Activated CD8-positive, alpha-beta T cell treated with anti-CD3 and anti-CD28 coated beads for 36 hours (primary cell): Measurements from ENCODE around the gene MYO9A. TPM values are rescaled to one million over a fixed set of nuclear protein-coding genes. Genes with fewer than 3 reads are reported as not detected.
"Not testable (repeated sequence)": the region's sequence is repeated elsewhere in the genome, so short reads cannot be mapped to it uniquely, and the experiment has no call there.

Experiments used
- ATAC-seq: fragments of 200-7000 bp; cut with Tn5 transposase; one replicate; pipeline ENCODE4 v1.10.0; 2021; ENCODE audit warnings: mild to moderate bottlenecking, moderate library complexity
- CTCF ChIA-PET: fragments of 350-600 bp; sonication (Branson Sonifier 250); formaldehyde crosslinking; loops from one replicate; lab custom pipeline; 2021; ENCODE audit warnings: antibody characterized with exemption; lab: Charles Lee
- POLR2A ChIA-PET: fragments of 350-600 bp; sonication (Branson Sonifier 250); formaldehyde crosslinking; loops from one replicate; lab custom pipeline; 2021; ENCODE audit warnings: antibody characterized with exemption; lab: Charles Lee
- DNase-seq: peaks from one replicate; pipeline ENCODE4 v3.0.0-alpha.2; 2020
- H3K27ac Mint-ChIP-seq: one replicate; pipeline ENCODE4 v1.8.0; 2021; ENCODE audit warnings: mild to moderate bottlenecking, mixed read lengths
- H3K27me3 Mint-ChIP-seq: one replicate; pipeline ENCODE4 v1.8.0; 2021; ENCODE audit warnings: mixed read lengths
- H3K36me3 Mint-ChIP-seq: one replicate; pipeline ENCODE4 v1.8.0; 2021; ENCODE audit warnings: low read depth, mixed read lengths
- H3K4me1 Mint-ChIP-seq: one replicate; pipeline ENCODE4 v1.8.0; 2021; ENCODE audit warnings: low read depth, mixed read lengths
- H3K4me3 Mint-ChIP-seq: one replicate; pipeline ENCODE4 v1.8.0; 2021; ENCODE audit warnings: mild to moderate bottlenecking, moderate library complexity, mixed read lengths
- H3K9me3 Mint-ChIP-seq: one replicate; pipeline ENCODE4 v1.8.0; 2021; ENCODE audit warnings: mixed read lengths
- CTCF ChIP-seq: fragments of 200-600 bp; IDR thresholded peaks from one replicate; pipeline ENCODE4 v1.8.0; 2022; ENCODE audit warnings: antibody characterized with exemption, mild to moderate bottlenecking
- intact Hi-C: fragments of 100-400 bp; cut with micrococcal nuclease; formaldehyde crosslinking; loops from one replicate; pipeline ENCODE4 v1.10.0; 2022
- total RNA-seq, 2 experiments: library from RNA; stranded (reverse); gene quantifications; one replicate each; pipeline ENCODE4 v1.2.3, GENCODE V29; 2021

MYO9A gene
- total RNA-seq, 2 experiments from 2014 or later = 16.8 to 18.7 TPM

DNA sequence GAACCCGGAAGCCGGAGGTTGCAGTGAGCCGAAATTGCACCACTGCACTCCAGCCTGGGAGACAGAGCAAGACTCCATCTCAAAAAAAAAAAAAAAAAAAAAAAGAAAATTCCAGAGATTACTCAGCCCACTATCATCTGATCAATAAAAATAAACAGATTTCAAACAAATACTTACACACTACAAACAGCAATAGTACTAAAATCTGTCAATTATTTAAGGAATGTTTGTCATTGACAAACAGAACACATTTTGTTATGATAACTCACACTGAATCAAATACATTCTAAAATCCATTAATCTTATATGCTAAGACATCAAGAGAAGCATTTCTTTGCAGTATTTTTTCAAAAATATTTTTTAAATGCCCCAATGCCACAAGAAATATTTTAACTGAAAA, 7.6 kb downstream of the MYO9A start:
- ChIA-PET POLR2A (no interaction called here), CTCF (no interaction called here)
- Mint-ChIP-seq H3K27ac (no peak overlapping the region), H3K4me3 (no peak overlapping the region), H3K36me3 (no peaks in the 10 kb centered on the region), H3K27me3 (no peaks in the 10 kb centered on the region), H3K4me1 (peaks cover 16% of the 10 kb centered on the region), H3K9me3 (no peaks in the 10 kb centered on the region)
- ATAC-seq (no peak), DNase-seq (no peak)
- no peak for TF ChIP-seq CTCF
- intact Hi-C loops = no loop called here

- Mint-ChIP-seq H3K36me3 (no peaks in the 10 kb centered on the region), H3K9me3 (no peaks in the 10 kb centered on the region), H3K4me3 (no peak overlapping the region), H3K27me3 (no peaks in the 10 kb centered on the region), H3K4me1 (peaks cover 4% of the 10 kb centered on the region), H3K27ac (no peak overlapping the region)
- DNase-seq = no peak
- intact Hi-C loops = no loop called here
- no peak for TF ChIP-seq CTCF
- CTCF ChIA-PET = no interaction called here
- ATAC-seq = no peak
- POLR2A ChIA-PET = no interaction called here
Observed at GRCh38 chr15:72106068-72106467, 11.9 kb downstream of the MYO9A start.

DNA sequence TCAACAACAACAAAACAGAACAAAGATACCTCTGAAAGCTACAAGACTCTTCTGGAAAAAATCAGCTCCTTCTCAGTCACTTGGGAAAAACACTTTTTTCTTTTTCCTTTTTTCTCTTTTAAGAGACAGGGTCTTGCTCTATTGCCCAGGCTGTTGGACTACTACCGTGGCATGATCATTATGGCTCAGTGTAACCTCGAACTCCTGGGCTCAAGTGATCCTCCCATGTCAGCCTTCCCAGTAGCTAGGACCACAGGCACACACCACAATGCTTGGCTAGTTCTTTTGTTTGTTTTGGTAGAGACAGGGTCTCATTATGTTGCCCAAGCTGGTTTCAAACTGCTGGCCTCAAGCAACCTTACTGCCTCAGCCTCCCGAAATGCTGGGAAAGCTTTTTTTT, 12.8 kb downstream of the MYO9A start:
- no peak overlapping the region for H3K27ac Mint-ChIP-seq
- DNase-seq = no peak
- H3K4me1 Mint-ChIP-seq = peaks cover 4% of the 10 kb centered on the region
- H3K36me3 Mint-ChIP-seq = no peaks in the 10 kb centered on the region
- CTCF ChIA-PET = interaction anchor here (0.6 to 1.0 kb wide), 2 partner anchors 51 to 60 kb away, joined by 3 read pairs; no protein-coding TSS in a partner anchor
- intact Hi-C loops = no loop called here
- H3K4me3 Mint-ChIP-seq = no peak overlapping the region
- H3K9me3 Mint-ChIP-seq = no peaks in the 10 kb centered on the region
- POLR2A ChIA-PET = no interaction called here
- no peak for TF ChIP-seq CTCF
- ATAC-seq = no peak
- no peaks in the 10 kb centered on the region for H3K27me3 Mint-ChIP-seq

DNA sequence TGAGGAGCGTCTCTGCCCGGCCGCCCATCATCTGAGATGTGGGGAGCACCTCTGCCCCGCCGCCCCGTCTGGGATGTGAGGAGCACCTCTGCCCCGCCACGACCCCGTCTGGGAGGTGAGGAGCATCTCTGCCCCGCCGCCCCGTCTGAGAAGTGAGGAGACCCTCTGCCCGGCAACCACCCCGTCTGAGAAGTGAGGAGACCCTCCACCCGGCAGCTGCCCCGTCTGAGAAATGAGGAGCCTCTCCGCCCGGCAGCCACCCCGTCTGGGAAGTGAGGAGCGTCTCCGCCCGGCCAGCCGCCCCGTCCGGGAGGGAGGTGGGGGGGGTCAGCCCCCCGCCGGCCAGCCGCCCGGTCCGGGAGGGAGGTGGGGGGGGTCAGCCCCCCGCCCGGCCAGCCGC, 17.4 kb downstream of the MYO9A start:
- H3K4me3 Mint-ChIP-seq, H3K36me3 Mint-ChIP-seq, POLR2A ChIA-PET, DNase-seq, H3K9me3 Mint-ChIP-seq, CTCF ChIA-PET, H3K27ac Mint-ChIP-seq, ATAC-seq, H3K4me1 Mint-ChIP-seq, intact Hi-C loops, H3K27me3 Mint-ChIP-seq: not testable (repeated sequence)

DNA sequence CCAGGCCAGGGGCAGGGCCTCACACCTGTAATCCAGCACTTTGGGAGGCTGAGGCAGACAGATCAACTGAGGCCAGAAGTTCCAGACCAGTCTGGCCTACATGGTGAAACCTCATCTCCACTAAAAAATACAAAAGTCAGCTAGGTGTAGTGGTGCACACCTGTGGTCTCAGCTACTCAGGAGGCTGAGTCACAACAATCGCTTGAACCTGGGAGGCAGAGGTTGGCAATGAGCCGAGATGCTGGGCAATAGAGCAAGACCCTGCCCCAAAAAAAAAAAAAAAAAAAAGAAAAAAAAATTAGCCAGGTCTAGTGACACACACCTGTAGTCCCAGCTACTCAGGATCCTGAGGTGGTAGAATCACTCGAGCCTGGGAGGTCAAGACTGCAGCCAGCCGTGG, 18.8 kb downstream of the MYO9A start:
- no peaks in the 10 kb centered on the region for H3K27me3 Mint-ChIP-seq
- H3K9me3 Mint-ChIP-seq = no peaks in the 10 kb centered on the region
- POLR2A ChIA-PET = no interaction called here
- intact Hi-C loops = no loop called here
- no peak for TF ChIP-seq CTCF
- no peak for DNase-seq
- H3K4me3 Mint-ChIP-seq = no peak overlapping the region
- peaks cover 2% of the 10 kb centered on the region for H3K4me1 Mint-ChIP-seq
- ATAC-seq = no peak
- CTCF ChIA-PET = no interaction called here
- peaks cover 1% of the 10 kb centered on the region for H3K36me3 Mint-ChIP-seq
- H3K27ac Mint-ChIP-seq = no peak overlapping the region

GRCh38 chr15:72098040-72098439, 19.9 kb downstream of the MYO9A start:
- POLR2A ChIA-PET = no interaction called here
- Mint-ChIP-seq H3K4me3 (no peak overlapping the region), H3K27ac (no peak overlapping the region), H3K27me3 (no peaks in the 10 kb centered on the region), H3K9me3 (no peaks in the 10 kb centered on the region), H3K4me1 (peaks cover 2% of the 10 kb centered on the region), H3K36me3 (peaks cover 1% of the 10 kb centered on the region)
- CTCF ChIA-PET = interaction anchor here (1.2 kb wide), 1 partner anchor 10 kb away, joined by 4 read pairs; no protein-coding TSS in a partner anchor
- DNase-seq (no peak), ATAC-seq (no peak)
- intact Hi-C loops = no loop called here
- TF ChIP-seq CTCF = no peak
